GM23338 (cell line): ENCODE results near the gene MVB12B.

Experiments
- CREB1 ChIP-seq: fragments of 250-450 bp; sonication (Bioruptor Pico); IDR thresholded peaks from 2 replicates; pipeline ENCODE4 v1.5.0; 2020; ENCODE audit warnings: low read depth, mild to moderate bottlenecking, moderate library complexity
- CTCF ChIP-seq, 2 experiments: fragments of 200-600 bp in 1 of 2; sonication (generic) in 1 of 2; conservative IDR thresholded peaks; 2 replicates each; pipeline versions ENCODE4 v1.5.1 to v1.6.1; 2016 to 2017; ENCODE audit warnings: antibody characterized with exemption in 2 of 2, low read depth in 2 of 2, mild to moderate bottlenecking in 2 of 2, moderate library complexity in 1 of 2
- ETS1 ChIP-seq: IDR thresholded peaks from 2 replicates; pipeline ENCODE4 v1.6.1; 2016; ENCODE audit warnings: antibody characterized with exemption
- EZH2 ChIP-seq: fragments of 200-600 bp; sonication (generic); IDR thresholded peaks from one replicate; pipeline ENCODE4 v1.8.0; 2017; ENCODE audit warnings: antibody characterized with exemption, mild to moderate bottlenecking, low read depth; ENCODE audit not compliant: unreplicated experiment
- EZH2phosphoT487 ChIP-seq: fragments of 200-600 bp; sonication (generic); IDR thresholded peaks from one replicate; pipeline ENCODE4 v1.8.1; 2018; ENCODE audit warnings: antibody characterized with exemption; ENCODE audit not compliant: unreplicated experiment
- POLR2AphosphoS5 ChIP-seq: IDR thresholded peaks from 2 replicates; pipeline ENCODE4 v1.6.1; 2016; ENCODE audit warnings: antibody characterized with exemption, low read depth
- REST ChIP-seq: IDR thresholded peaks from one replicate; pipeline ENCODE4 v1.6.1; 2018; ENCODE audit warnings: antibody characterized with exemption; ENCODE audit not compliant: unreplicated experiment

GRCh38 chr9:126526218-126527108, 199.8 kb downstream of the MVB12B start:
- TF ChIP-seq CTCF (conservative IDR thresholded peaks at IDR 0.05; ENCODE audit: low read depth in 2 of 2) = no peak
- no peak for TF ChIP-seq EZH2
- TF ChIP-seq EZH2phosphoT487 = no peak
- no peak for TF ChIP-seq POLR2AphosphoS5
- no peak for TF ChIP-seq CREB1
- no peak for TF ChIP-seq ETS1
- no peak for TF ChIP-seq REST
